Duodenal mucosa (tissue), 2 donors: Measurements from ENCODE around the gene B3GALNT1.

Experiments used
- H3K27ac ChIP-seq: one replicate; pipeline ENCODE4 v1.7.0; 2013; ENCODE audit warnings: low read depth, low read length
- H3K27me3 ChIP-seq, 2 donors: one replicate each; pipeline ENCODE4 v1.7.0; 2013; ENCODE audit warnings: low read length in 2 of 2, control low read depth in 1 of 2; ENCODE audit not compliant: insufficient read depth in 2 of 2, control insufficient read depth in 1 of 2
- H3K36me3 ChIP-seq, 2 donors: one replicate each; pipeline ENCODE4 v1.7.0; 2013; ENCODE audit warnings: low read length in 2 of 2, control low read depth in 1 of 2; ENCODE audit not compliant: insufficient read depth in 2 of 2, control insufficient read depth in 1 of 2
- H3K4me1 ChIP-seq, 2 donors: one replicate each; pipeline ENCODE4 v1.7.0; 2013; ENCODE audit warnings: low read length in 2 of 2, control low read depth in 1 of 2; ENCODE audit not compliant: insufficient read depth in 2 of 2, control insufficient read depth in 1 of 2
- H3K4me3 ChIP-seq, 2 donors: one replicate each; pipeline ENCODE4 v1.7.0; 2013; ENCODE audit warnings: low read length in 2 of 2, low read depth in 1 of 2
- H3K9ac ChIP-seq, 2 donors: one replicate each; pipeline ENCODE4 v1.7.0; 2013; ENCODE audit warnings: low read length in 2 of 2, low read depth in 1 of 2
- H3K9me3 ChIP-seq, 2 donors: one replicate each; pipeline ENCODE4 v1.7.0; 2013; ENCODE audit warnings: low read length in 2 of 2, control low read depth in 1 of 2; ENCODE audit not compliant: control insufficient read depth in 1 of 2

Gene B3GALNT1, protein sequence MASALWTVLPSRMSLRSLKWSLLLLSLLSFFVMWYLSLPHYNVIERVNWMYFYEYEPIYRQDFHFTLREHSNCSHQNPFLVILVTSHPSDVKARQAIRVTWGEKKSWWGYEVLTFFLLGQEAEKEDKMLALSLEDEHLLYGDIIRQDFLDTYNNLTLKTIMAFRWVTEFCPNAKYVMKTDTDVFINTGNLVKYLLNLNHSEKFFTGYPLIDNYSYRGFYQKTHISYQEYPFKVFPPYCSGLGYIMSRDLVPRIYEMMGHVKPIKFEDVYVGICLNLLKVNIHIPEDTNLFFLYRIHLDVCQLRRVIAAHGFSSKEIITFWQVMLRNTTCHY

DNA sequence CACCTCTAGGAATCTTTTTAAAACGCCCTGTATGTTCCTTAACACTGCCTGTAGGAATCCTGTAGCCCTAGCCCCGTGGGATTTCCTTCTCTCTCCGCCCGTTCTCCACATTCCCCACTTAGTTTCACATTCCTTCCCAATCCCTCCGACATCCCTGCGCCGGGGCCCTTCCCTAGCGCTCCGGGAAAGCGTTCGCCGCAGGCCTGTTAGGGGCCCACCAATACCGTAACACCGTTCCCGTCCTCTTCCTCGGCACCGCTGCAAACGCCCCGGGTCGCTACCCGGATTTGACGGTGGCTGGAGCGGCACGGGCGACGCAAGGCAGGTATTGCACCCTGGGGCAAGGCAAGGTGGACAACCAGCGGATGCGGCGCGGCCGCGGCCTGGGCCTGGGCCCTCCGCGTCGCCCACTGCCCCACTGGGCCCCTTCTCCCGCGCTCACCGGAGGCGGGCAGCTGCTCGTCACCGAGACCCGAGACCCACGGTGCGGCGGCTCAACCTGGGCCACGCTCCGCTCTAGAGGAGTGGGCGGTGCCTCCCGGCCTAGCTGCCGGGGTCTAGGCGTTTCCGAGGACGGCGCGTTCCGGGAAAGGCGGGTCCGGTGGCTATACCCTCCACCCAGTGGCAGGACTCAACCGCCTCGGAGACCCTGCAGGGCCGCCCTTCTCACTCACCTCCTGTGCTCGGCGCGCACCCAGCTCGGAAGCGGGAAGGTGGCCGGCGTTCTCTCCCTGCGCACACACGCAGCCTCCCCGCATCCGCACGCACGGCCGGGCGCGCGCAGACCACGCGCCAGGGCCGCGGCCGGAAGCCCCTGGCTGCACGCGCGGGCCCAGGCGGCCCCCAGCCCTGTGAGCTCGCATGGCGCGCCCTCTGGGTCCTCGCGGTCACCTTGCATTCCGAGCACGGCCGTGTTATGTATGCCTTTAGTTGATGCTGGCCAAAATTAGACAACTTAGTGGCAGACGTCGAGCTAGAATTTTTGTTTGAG, at the start of gene B3GALNT1:
Gene B3GALNT1 (minus strand): TSS at position 789 of the 991 bp plus-strand sequence. CDS start 18,595 bp downstream, outside the sequence.
- Histone ChIP-seq H3K9ac (peak within 1 kb of the TSS; percentile 62 to 64), H3K9me3 (no peaks in the 10 kb centered on the region), H3K4me3 (peak within 1 kb of the TSS; percentile 81 to 83), H3K4me1 (peaks cover 0 to 12% of the 10 kb centered on the region in 2 donors), H3K27me3 (no peaks in the 10 kb centered on the region), H3K27ac (peak within 1 kb of the TSS; percentile 54), H3K36me3 (no peaks in the 10 kb centered on the region)

DNA sequence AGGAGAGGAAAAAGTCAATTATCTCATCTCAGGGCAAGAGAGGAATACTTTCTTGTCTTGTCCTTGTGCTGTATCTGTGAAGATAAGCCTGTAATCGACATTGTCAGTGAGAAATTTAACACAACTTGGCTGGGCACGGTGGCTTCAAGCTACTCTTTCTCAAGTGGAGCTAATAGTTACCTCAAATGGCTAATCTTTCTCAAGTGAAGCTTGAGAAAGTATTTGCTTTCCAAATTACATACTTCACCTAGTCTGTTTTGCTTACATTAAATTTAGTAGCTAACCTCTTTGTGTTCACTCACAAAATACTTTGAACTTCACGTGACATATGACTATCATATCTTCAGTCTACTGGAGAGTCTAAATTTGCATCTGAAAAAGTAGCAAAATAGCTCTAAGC, 48.3 kb upstream of the B3GALNT1 start:
- Histone ChIP-seq H3K9ac (no peak overlapping the region), H3K4me3 (no peak overlapping the region), H3K27ac (no peak overlapping the region), H3K36me3 (no peaks in the 10 kb centered on the region), H3K27me3 (no peaks in the 10 kb centered on the region), H3K9me3 (no peaks in the 10 kb centered on the region), H3K4me1 (no peaks in the 10 kb centered on the region)

DNA sequence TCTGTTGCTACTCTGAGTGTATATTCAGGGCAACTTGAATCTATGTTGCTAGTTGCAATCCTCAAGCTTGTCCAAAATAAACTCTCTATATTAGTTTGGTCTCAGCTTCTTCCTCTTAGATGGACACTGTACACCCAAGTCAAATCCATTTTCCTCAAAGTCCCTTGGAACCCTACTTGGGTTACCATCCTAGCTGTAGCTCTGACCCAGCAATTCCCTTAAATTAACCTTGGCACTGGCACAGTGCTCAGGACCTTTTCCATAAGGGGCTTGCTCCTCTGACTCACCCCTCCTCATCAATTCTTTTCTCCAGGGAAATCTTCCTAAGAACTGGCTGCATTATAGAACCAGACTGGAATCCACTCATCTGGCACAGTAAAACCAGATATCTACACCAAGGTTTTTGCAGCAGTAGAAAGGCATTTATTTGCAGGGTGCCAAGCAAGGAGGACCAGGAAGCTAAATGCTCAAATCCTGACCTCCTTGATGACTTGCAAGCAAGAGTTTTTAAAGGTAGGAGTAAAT, 44.9 kb upstream of the B3GALNT1 start:
- H3K27me3 ChIP-seq, result no peaks in the 10 kb centered on the region
- no peaks in the 10 kb centered on the region for H3K4me1 ChIP-seq
- no peak overlapping the region for H3K27ac ChIP-seq
- no peak overlapping the region for H3K4me3 ChIP-seq
- H3K36me3 ChIP-seq, result no peaks in the 10 kb centered on the region
- H3K9ac ChIP-seq, result no peak overlapping the region
- no peaks in the 10 kb centered on the region for H3K9me3 ChIP-seq

DNA sequence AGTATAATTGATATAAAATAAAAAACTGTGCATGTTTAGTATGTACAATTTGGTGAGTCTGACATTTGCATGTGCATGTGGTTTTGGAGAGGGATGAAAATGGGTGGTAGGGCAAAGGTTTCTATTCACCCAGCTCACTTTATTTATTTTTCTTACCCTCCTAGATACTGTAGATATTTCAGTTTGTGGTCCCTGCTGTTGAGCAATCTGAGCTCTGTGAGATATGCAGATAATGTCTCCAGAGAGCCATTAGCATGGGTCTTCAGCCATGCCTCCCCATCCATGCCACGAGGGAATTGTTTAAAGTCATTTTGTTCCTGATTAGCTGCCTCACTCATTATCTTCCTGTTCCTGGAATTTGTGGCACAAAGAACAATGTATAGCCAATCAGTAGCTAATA, 44.4 kb upstream of the B3GALNT1 start:
- no peaks in the 10 kb centered on the region for H3K4me1 ChIP-seq
- no peaks in the 10 kb centered on the region for H3K27me3 ChIP-seq
- H3K4me3 ChIP-seq, result no peak overlapping the region
- no peak overlapping the region for H3K27ac ChIP-seq
- H3K9ac ChIP-seq, result no peak overlapping the region
- H3K9me3 ChIP-seq, result no peaks in the 10 kb centered on the region
- no peaks in the 10 kb centered on the region for H3K36me3 ChIP-seq

DNA sequence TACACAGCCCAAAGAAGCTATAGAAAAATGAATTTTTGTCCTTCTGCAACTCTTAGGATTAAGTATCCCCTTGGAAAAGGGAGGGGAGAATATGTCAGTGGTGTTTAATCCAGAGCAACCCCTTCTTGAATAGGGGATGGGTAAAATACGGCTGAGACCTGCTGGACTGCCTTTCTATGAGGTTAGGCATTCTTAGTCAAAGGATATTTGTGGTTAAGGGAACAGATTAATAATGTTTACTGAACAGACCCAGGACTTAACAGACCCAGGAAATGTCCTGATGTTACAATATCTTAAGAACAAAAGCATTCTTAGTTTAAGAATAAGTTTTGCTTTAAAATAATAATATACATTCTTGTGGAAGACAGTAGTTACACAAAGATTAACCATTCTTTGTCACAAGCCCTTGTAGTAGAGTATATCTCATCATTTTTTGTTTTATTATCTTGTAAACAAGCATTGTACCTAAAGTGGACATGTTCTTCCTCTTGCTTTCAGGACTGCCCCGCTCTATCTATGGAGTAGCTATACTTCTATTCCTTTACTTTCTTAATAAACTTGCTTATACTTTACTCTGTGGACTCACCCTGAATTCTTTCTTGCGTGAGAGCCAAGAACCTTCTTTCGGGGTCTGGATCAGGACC, 43.8 kb upstream of the B3GALNT1 start:
- Histone ChIP-seq H3K9me3 (no peaks in the 10 kb centered on the region), H3K4me3 (no peak overlapping the region), H3K27me3 (no peaks in the 10 kb centered on the region), H3K27ac (no peak overlapping the region), H3K4me1 (no peaks in the 10 kb centered on the region), H3K36me3 (no peaks in the 10 kb centered on the region), H3K9ac (no peak overlapping the region)

DNA sequence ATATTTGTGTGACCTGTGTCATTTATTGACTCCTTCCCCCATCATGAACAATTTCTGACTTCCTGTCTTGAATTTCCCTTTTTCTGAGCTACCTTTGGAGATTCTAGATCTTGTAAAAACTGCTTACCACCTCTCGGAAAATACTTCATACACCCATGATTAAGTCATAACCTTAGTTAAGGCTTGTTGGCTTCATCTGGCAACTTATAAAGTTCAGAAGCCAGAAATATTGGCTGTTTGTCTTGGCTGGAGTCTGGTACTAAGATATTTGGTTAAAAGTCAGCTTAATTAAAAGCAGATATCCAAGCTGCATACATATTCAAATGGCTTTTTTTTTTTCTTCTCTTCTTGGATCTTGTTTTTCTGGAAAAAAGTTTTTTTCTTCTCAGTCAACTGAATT, 37.3 kb upstream of the B3GALNT1 start:
- Histone ChIP-seq H3K4me1 (no peaks in the 10 kb centered on the region), H3K27ac (no peak overlapping the region), H3K9ac (no peak overlapping the region), H3K4me3 (no peak overlapping the region), H3K36me3 (no peaks in the 10 kb centered on the region), H3K9me3 (no peaks in the 10 kb centered on the region), H3K27me3 (no peaks in the 10 kb centered on the region)

DNA sequence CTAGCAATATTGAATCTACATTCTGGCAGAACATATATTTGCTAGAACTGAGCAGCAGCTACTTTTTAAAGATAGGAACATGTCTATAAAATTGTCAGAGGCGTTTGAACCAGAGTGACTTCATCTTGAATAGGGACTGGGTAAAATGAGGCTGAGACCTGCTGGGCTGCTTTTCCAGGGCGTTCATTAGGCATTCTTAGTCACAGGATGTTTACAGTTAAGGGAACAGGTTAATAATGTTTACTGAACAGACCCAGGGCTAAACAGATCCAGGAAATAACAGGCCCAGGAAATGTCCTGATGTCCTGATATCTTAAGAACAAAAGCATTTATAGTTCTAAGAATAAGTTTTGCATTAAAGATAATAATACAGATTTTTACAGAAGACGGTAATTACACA, 34.5 kb upstream of the B3GALNT1 start:
- Histone ChIP-seq H3K27me3 (no peaks in the 10 kb centered on the region), H3K9me3 (no peaks in the 10 kb centered on the region), H3K4me1 (no peaks in the 10 kb centered on the region), H3K36me3 (no peaks in the 10 kb centered on the region), H3K27ac (no peak overlapping the region), H3K9ac (no peak overlapping the region), H3K4me3 (no peak overlapping the region)

DNA sequence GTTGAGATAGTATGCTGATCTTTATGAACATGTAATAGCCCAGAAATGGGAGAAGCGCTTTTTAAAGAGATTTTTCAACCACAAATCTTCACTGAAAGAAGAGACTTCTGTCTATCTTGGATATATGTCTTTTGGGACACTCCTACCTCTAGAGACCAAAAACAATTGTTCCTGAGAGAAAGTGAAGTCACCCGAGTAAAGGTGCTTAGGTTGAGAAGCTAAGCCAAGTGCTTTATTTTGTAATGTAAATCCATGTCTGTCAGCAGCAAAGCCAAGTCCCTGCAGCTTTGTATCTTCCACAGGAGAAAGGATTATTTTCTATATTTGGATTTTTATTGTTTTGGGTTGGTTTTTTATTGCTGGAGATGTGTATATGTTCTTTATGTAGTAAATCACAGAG, 32.1 kb upstream of the B3GALNT1 start:
- Histone ChIP-seq H3K27me3 (no peaks in the 10 kb centered on the region), H3K4me1 (no peaks in the 10 kb centered on the region), H3K27ac (no peak overlapping the region), H3K36me3 (no peaks in the 10 kb centered on the region), H3K9me3 (no peaks in the 10 kb centered on the region), H3K9ac (no peak overlapping the region), H3K4me3 (no peak overlapping the region)

DNA sequence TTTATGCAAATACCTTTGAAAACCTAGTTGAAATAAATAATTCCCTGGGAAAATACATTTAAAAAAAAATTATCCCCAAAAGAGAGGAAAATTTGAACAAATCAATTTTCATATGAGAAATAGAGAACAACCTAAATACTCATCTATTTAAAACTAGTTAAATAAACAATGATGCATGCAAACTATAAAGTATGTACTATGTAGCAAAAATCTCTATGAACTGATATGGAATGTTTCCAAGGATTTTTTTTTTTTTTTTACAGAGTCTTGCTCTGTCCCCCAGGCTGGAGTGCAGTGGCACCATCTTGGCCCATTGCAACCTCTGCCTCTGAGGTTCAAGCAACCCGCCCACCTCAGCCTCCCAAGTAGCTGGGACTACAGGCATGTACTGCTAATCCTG, 27.2 kb upstream of the B3GALNT1 start:
- H3K36me3 ChIP-seq, result no peaks in the 10 kb centered on the region
- H3K27me3 ChIP-seq, result no peaks in the 10 kb centered on the region

More for the DNA sequence above, 27.2 kb upstream of the B3GALNT1 start:
- Histone ChIP-seq H3K27ac (no peak overlapping the region), H3K9ac (no peak overlapping the region), H3K4me1 (no peaks in the 10 kb centered on the region), H3K4me3 (no peak overlapping the region), H3K9me3 (no peaks in the 10 kb centered on the region)
